Right lobe of liver (tissue), 6 donors: ENCODE results near the gene ARMC3. TPM values are rescaled to one million over a fixed set of nuclear protein-coding genes. Genes with fewer than 3 reads are reported as not detected.

ENCODE experiments used
- ATAC-seq, 4 donors: fragments of 200-7000 bp; cut with Tn5 transposase; one replicate each; pipeline ENCODE4 v1.9.1; 2020; ENCODE audit warnings: mild to moderate bottlenecking in 4 of 4, moderate library complexity in 4 of 4
- DNase-seq, 3 donors: peaks; one replicate each; pipeline ENCODE4 v3.0.0-alpha.2; 2020
- H3K27ac ChIP-seq, 3 donors: fragments of 200-600 bp; one replicate each; pipeline ENCODE4 v1.8.0; 2022
- H3K27me3 ChIP-seq, 2 donors: fragments of 200-600 bp; one replicate each; pipeline ENCODE4 v1.8.0; 2022
- H3K36me3 ChIP-seq, 4 donors: fragments of 200-600 bp; sonication (generic) in 1 of 4; one replicate each; pipeline versions ENCODE4 v1.5.1 to v1.8.0; 2017 to 2022; ENCODE audit warnings: control low read depth in 1 of 4
- H3K4me1 ChIP-seq, 4 donors: fragments of 200-600 bp; sonication (generic) in 1 of 4; one replicate each; pipeline versions ENCODE4 v1.5.1 to v1.8.0; 2017 to 2022; ENCODE audit warnings: control low read depth in 1 of 4
- H3K4me3 ChIP-seq, 3 donors: fragments of 200-600 bp; one replicate each; pipeline ENCODE4 v1.8.0; 2022
- H3K9me3 ChIP-seq, 4 donors: fragments of 200-600 bp; sonication (generic) in 1 of 4; one replicate each; pipeline versions ENCODE4 v1.5.1 to v1.8.0; 2017 to 2022; ENCODE audit warnings: control low read depth in 1 of 4
- CTCF ChIP-seq, 4 donors: fragments of 200-600 bp in 3 of 4; fragments of 450-650 bp in 1 of 4; IDR thresholded peaks; one replicate each; pipeline versions ENCODE4 v1.5.1 to v1.8.0; 2016 to 2022; ENCODE audit warnings: antibody characterized with exemption in 4 of 4, mild to moderate bottlenecking in 2 of 4
- POLR2A ChIP-seq: fragments of 450-650 bp; IDR thresholded peaks from one replicate; pipeline ENCODE4 v1.6.1; 2017; ENCODE audit warnings: antibody characterized with exemption, mild to moderate bottlenecking
- WGBS: methylation state at CpG from one replicate; pipeline ENCODE4 v1.1.6; 2018; ENCODE audit warnings: low coverage, low lambda C conversion rate; ENCODE audit not compliant: insufficient coverage; ENCODE audit errors: missing lambda C conversion rate; 5-methylcytosine and 5-hydroxymethylcytosine counted together
- intact Hi-C, 2 donors: fragments of 100-400 bp; cut with DNase I; formaldehyde crosslinking; loops; one replicate each; pipeline versions ENCODE4 v1.11.2 to v1.14.1; 2022
- long read RNA-seq: library from polyadenylated mRNA; unstranded; transcript quantifications from one replicate; pipeline ENCODE4 v2.0.0, GENCODE V29; 2019
- total RNA-seq, 6 experiments: library from RNA; depleted of rRNA in 2 of 6; stranded (reverse); fragments of >200 nt in 2 of 6; fragmentation: NEBNext Ultra II Directional in 3 of 6; extraction: Animal tissue kit (Norgen Biotek cat#: 25700) in 3 of 6; gene quantifications; one replicate each; pipeline versions ENCODE4 v1.1.0 to v1.2.4, GENCODE V29; 2016 to 2023
- donor health status: DM: no; HTN: yes; CAD: no.
- donor health status: DM: no; HTN: no; CAD: no.
- donor health status: DM: no; HTN: no; CAD: no.
- donor health status: DM: no; HTN: yes; CAD: no.
- donor health status: DM: no; HTN: yes; CAD: no.

Gene ARMC3
- total RNA-seq = not detected
- long read RNA-seq = 0 reads

DNA sequence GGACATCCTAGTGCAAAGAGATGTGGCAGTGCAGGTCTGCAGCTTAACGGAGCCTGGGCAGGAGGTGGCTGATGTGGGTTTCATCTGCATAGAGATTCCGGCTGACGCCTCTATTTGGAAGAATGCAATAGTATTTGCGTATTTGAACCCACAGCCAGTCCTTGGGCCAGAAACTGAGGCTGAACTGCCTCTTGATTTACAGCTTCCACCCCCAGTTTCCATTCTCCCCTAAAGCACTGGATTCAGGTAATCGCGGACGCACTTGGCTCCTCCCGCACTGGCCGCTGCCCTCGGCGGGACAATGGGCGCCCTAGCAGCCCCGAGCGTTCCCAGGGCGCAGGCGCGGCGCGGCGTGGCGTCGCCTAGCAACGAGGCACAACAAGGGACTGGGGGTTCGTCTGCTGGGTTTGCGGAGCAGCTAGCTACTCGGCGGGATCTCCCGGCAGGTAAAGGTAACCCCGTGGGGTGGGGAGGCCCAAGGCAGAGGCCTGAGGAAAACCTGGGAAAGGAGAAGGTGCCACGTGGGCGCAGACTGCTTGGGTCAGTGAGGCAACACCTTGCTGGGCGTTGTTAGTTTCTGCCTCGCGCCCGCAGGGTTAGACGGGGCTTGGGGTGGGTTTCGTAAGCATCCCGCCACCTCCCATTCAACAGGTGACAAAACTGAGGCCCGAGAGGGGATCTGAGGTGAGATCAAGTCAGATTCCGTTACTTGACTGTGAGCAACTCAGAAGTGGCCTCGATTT is at the start of gene ARMC3:
TSS of gene ARMC3 (plus strand) at position 393 of the 743 bp plus-strand sequence. CDS start 3,944 bp downstream, outside the sequence.
- intact Hi-C loops = no loop called here
- H3K4me1 ChIP-seq = peaks cover 0 to 9% (median 0%) of the 10 kb centered on the region in 4 donors
- TF ChIP-seq CTCF (IDR thresholded peaks at IDR 0.05) (no peak), POLR2A (no peak)
- ATAC-seq (peak; percentile 77 to 88 (median 84)), DNase-seq (peak; percentile 56 to 64 (median 58))
- 9% methylated on average over 28 of the region's 41 CpGs for WGBS
- H3K4me3 ChIP-seq = peak within 1 kb of the TSS; percentile 1 to 45 (median 6)
- H3K9me3 ChIP-seq = no peaks in the 10 kb centered on the region
- H3K27ac ChIP-seq = no peak within 1 kb of the TSS
- no peaks in the 10 kb centered on the region for H3K36me3 ChIP-seq
- H3K27me3 ChIP-seq = no peaks in the 10 kb centered on the region

GRCh38 chr10:22891797-22892196 is 36.1 kb upstream of the ARMC3 start:
- H3K36me3 ChIP-seq = no peaks in the 10 kb centered on the region
- H3K4me3 ChIP-seq = no peak overlapping the region
- DNase-seq (no peak), ATAC-seq (no peak)
- H3K4me1 ChIP-seq = no peaks in the 10 kb centered on the region
- TF ChIP-seq CTCF (IDR thresholded peaks at IDR 0.05) (no peak), POLR2A (no peak)
- WGBS = 62% methylated on average over 2 of the region's 2 CpGs
- H3K27me3 ChIP-seq = no peaks in the 10 kb centered on the region
- H3K9me3 ChIP-seq = peaks cover 0 to 6% (median 0%) of the 10 kb centered on the region in 4 donors
- intact Hi-C loops = no loop called here
- no peak overlapping the region for H3K27ac ChIP-seq

- Histone ChIP-seq H3K4me1 (no peaks in the 10 kb centered on the region), H3K27me3 (no peaks in the 10 kb centered on the region), H3K36me3 (no peaks in the 10 kb centered on the region), H3K9me3 (peaks cover 0 to 6% (median 0%) of the 10 kb centered on the region in 4 donors), H3K4me3 (no peak overlapping the region), H3K27ac (no peak overlapping the region)
- TF ChIP-seq CTCF (IDR thresholded peaks at IDR 0.05) (no peak), POLR2A (no peak)
- WGBS = 43% methylated on average over 1 of the region's 2 CpGs
- ATAC-seq = no peak
- intact Hi-C loops = no loop called here
- no peak for DNase-seq
These were observed 34.1 kb upstream of the ARMC3 start for GRCh38 chr10:22893781-22894180.

DNA sequence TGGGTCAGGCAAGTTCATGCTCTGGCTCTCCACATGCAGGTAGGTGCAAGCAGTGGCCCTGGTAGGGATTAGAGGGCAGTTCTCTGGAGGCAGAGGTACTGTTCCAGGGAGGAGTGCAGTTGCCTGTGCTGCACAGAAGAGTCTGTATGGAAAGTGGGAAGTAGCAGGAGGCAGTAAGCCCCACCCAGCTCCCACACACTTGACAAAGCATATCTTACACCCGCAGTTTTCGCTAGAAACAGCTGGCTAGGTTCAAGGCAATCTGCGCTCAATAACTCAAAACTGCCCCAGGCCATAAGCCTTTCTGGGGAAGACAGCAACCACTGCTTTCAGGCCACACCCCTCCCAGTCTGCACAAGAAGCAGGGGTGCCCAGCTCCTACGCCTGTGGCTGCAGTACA is 33.1 kb upstream of the ARMC3 start:
- TF ChIP-seq CTCF (IDR thresholded peaks at IDR 0.05) (no peak), POLR2A (no peak)
- DNase-seq (no peak), ATAC-seq (peak in 2 of 4 donors; percentile 22 to 42)
- H3K36me3 ChIP-seq = no peaks in the 10 kb centered on the region
- H3K9me3 ChIP-seq = peaks cover 0 to 6% (median 0%) of the 10 kb centered on the region in 4 donors
- 80% methylated on average over 1 of the region's 4 CpGs for WGBS
- no peaks in the 10 kb centered on the region for H3K27me3 ChIP-seq
- no peak overlapping the region for H3K27ac ChIP-seq
- no peak overlapping the region for H3K4me3 ChIP-seq
- intact Hi-C loops = no loop called here
- no peaks in the 10 kb centered on the region for H3K4me1 ChIP-seq
